NCI-H2029 (cell line): ENCODE results near the gene P4HB.

Experiments used
- DNase-seq: peaks from one replicate; lab custom pipeline; 2025; lab: John Stamatoyannopoulos, UW

Gene P4HB

DNA sequence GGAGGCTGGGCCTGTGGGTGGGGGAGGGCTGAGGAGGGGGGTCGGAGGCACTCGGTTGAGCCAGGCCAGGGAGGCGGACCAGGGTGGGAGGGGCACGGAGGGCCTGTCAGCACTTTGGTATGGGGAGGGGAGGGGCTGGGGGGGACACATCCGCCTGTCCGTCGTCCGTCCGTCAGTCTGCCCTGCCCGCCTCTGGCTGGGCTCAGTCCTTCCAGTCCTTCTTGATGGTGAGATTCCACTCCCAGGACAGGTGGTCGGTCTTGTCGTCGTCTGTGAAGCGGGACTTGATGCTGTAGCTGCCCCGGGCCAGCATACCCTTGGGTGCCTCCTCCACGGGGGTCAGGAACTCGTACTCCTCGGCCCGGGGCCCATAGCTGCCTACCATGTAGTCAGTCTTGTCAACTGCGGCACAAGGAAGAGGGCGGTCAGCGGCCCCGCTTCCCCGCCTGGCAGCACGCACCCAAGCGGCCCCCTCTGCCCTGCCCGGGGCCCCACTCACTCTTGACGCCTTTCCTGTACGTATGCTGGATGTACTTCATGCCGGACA is 8.4 kb upstream of the P4HB start:
- no peak for DNase-seq

DNA sequence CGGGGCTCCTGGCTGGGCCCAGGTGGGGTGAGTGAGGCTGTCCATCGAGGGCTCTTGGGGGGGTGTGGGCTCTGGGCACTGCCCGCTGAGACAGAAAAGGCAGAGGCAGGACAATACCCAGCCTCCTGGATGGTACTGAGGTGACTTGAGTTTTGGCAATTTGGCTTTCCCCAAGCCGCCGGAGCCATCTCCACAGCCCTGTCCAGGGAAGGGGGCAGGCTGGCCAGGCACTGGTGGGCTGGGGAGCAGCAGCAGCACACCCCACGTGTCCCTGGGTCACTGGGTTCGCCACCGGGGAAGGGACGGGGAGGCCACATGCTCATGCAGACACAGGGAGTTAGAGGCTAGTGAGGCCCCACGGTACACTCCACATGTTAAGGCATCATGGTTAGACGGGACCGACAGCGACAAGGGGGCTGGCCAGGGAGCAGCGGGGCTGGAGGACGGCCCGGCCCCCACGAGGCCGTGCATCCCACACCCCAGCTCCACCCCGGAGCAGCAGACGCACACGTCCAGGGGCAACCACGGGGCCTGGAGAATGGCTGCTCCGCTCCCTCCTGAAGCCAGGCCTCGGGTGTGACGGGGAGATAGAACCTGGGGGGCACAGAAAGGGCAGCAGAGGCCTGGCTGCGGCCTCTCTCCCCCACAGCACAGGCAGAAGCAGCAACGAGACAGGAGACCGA is 7.8 kb upstream of the P4HB start:
- DNase-seq: no peak

DNA sequence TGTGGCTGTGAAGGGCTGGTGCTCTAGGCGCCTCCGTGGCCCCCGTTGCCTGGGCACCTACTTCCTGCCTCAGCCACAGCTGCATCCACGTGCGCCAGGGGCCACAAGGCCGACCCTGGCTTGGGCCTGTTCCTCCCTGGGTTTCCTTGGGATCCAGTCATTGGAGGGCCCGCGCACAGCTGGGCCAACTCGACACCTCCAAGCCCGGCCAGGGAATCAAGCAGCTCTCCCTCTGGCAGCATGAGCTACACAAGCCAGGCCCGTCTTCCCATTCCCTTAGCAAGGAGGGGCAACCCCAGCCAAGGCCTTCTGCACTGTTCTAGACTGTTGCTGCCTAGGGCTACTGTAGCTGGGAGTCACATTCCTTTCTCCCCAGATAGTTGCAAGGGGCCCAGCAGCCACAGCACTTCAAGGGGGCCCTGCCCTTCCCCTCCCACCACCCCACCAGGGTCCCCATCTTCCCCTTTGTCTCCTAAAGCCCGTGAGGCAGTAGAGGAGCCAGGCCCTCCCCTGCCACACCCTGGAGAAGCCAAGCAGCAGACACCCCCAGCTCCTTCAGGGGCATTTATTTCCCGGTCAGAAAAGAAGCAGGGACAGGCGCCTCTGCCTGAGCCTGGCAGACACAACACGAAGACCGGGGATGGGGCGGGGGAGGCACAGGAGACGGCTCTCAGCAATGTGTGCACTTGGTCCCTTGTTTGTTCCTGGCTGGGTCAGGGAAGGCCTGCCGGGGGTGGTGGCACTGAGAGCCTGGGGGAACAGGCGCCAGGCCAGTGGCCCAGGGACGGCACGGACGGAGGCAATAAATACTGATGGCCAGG is 7.0 kb upstream of the P4HB start:
- peak; percentile 40 for DNase-seq

GRCh38 chr17:81866440-81867169 is 6.3 kb upstream of the P4HB start:
- no peak for DNase-seq

GRCh38 chr17:81865733-81866439 is 5.6 kb upstream of the P4HB start:
- peak; percentile 73 for DNase-seq

GRCh38 chr17:81865358-81865732 is 5.0 kb upstream of the P4HB start:
- no peak for DNase-seq

DNA sequence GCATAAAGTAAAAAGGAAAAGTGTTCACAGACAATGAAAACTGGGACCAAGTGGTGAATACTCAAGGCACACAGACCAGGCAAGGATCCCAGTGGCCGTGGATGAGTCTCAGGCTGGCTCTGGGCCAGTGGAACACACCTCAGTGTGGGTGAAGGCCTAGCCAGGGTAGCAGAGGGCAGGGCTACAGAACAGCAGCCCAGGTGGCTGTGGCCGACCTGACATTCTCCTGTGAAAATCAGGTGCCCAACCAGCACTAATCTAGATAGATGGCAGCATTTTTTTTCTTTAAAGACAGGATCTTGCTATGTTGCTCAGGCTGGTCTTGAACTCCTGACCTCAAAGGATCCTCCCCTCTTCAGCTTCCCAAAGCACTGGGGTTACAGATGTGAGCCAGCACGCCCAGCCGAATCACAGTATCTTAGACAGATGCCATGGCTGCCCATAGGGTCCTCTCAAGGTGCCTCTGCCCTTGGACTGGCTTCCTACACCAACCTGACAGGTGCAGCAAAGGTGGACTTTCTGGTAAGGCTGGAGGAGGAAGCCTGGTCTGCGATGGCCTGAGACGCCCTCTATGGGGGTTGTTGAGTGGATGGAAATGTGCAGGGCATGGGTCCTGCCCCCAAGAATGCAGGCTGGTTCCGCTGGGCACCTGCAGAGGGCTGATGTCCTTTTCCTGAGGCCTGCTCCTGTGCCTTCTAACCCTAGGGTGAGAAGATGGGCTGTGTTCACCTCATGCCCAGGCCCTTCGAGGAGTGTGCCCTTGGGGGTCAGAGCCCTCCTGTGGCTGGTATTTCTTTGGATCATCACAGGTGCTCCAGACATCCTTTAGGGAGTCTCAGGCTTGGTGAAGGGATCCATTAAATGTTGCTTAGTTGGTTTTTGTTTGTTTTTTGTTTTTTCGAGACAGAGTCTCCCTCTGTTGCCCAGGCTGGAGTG is 3.8 kb upstream of the P4HB start:
- DNase-seq: no peak

DNA sequence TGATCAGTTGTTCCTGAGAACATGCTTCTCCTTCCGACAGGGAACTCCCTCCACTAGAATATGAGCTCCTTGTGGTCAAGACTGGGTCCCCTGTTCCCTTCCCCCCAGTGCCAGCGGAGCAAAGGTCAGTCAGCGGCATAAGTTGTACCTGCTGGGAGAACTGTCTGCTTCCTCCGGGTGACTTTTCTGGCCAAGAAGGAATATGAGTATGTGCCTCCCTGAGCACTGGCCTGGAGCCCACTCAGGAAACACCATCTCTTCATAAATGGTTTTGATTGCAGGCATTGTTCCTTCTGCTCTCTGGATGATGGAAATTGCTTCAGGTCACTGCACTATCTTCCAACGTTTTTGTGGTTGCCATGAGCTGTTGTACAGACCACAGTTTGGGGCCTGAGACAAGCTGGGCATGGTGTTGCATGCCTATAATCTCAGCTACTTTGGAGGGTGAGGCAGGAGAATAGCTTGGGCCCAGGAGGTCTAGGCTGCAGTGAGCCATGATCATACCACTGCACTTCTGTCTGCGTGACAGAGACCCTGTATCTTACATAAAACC is 2.9 kb upstream of the P4HB start:
- DNase-seq: no peak

DNA sequence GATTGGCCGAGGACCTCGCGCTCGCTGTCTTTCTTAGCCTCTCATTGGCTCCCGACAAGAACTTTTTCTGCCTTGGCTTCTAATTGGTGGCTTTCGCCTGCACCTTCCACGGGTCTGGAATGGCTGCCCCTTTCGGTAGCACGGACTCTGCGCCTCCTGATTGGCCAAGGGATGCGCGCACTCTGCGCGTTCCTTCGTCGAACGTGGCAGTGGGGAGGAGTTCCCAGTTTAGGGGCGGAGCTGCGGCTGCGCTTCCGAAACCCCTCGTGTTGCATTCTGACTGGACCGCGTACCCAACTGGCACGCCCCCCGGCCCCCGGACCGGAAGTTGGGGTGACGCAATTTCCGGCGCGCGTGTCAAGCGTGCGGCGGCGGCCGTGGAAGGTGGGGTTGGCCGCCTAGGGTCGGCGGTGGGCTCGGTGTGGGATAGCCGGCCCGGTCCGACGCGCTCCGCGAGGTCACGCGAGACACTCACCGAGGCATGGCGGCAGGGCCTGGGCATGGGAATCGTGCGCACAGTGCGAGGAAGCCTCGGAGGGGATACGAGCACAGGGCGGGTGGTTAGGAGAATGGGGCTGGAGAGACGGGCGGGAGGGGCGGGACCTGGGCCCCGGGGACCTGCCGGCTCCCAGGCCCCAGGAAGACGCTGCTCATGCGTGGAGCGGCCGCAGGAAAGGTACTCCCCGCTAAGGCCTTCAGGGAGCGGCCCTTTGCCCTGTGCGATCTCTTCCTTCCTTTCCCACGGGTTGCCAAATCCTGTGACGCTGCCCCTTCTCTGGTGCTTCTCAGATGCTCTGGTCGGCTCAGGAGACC is 627 bp upstream of the P4HB start:
- DNase-seq: peak; percentile 99

- no peak for DNase-seq
Measured at GRCh38 chr17:81858967-81859905, 1.1 kb downstream of the P4HB start.

- no peak for DNase-seq
Measured at GRCh38 chr17:81858170-81858966, 2.0 kb downstream of the P4HB start.

DNA sequence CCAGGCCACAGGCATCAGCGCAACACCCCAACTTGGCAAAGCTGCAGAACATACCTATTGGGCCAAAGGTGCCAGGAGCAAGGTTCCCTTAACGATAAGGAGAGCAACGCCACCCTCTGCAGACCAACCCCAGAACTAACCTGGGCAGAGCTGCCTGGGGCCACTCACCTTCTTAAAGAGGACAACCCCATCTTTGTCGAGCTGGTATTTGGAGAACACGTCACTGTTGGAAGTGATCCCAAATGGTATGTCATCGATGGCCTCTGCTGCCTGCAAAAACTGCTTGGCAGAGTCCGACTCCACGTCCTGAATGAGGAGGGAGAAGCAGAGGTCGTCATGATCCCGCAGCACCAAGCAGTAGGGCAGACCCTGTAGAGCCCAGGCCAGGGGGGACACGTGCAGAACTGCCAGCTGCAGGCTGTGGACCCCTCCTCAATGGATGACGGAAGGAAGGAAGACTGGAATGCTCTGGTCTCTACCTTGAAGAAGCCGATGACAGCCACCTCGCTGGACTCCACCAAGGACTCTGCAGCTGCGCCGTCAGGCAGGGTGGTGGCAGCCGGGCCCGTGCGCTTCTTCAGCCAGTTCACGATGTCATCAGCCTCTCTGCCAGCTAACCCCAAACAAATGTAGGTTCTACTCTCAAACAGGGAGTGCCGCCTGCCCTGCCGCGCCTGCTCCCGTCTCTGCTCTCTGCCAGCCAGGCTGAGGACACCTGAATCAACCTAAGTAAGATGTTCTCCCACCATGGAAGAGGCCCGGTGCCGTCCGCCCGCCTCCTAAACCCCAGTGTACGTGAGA is 5.2 kb downstream of the P4HB start:
- DNase-seq: no peak

- no peak for DNase-seq
Measured at GRCh38 chr17:81852237-81852636, 8.1 kb downstream of the P4HB start.

GRCh38 chr17:81851423-81851822 is 8.9 kb downstream of the P4HB start:
- no peak for DNase-seq

GRCh38 chr17:81849457-81849856 is 10.9 kb downstream of the P4HB start:
- no peak for DNase-seq

- no peak for DNase-seq
Measured at GRCh38 chr17:81846743-81847689, 13.3 kb downstream of the P4HB start.
